ENCODE results near the gene GCNT4. TPM values are rescaled to one million over a fixed set of nuclear protein-coding genes. Genes with fewer than 3 reads are reported as not detected.

Gene GCNT4
- total and polyA plus RNA-seq, 2 donors (not counting 1 experiment from before 2014, with no cell fraction given): 3.6 to 14.6 TPM

DNA sequence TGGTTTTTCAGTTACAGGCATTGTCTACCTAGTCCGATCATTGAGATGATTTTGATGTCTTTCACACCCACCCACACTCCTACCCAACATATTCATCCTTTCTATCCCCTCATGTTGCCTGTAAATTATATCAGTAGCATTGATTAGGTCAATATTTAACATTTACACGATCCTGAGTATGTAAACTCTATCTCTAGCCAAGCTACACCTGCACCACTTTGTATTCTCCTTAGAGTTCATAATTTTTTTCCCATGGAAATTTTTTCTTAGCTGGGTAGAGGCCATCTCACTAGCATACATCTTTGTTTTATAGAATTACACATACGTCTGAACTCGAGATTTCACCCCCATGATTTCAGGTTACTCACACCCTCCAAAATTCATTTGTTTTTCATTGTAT is 30.6 kb downstream of the GCNT4 start:
- H3K4me3 ChIP-seq (replicated peaks in 1 of 4; ENCODE audit: control extremely low read depth in 1 of 4, insufficient read depth in 1 of 4, low read depth in 3 of 4, low read length in 4 of 4): no peak overlapping the region
- H3K27me3 ChIP-seq (ENCODE audit: control insufficient read depth, insufficient read depth, low read length): no peaks in the 10 kb centered on the region
- DNase-seq (ENCODE audit: low read depth in 2 of 2): no peak
- H3K79me2 ChIP-seq (ENCODE audit: control insufficient read depth, insufficient read depth, low read length): no peaks in the 10 kb centered on the region
- TF ChIP-seq, protein P1, sequence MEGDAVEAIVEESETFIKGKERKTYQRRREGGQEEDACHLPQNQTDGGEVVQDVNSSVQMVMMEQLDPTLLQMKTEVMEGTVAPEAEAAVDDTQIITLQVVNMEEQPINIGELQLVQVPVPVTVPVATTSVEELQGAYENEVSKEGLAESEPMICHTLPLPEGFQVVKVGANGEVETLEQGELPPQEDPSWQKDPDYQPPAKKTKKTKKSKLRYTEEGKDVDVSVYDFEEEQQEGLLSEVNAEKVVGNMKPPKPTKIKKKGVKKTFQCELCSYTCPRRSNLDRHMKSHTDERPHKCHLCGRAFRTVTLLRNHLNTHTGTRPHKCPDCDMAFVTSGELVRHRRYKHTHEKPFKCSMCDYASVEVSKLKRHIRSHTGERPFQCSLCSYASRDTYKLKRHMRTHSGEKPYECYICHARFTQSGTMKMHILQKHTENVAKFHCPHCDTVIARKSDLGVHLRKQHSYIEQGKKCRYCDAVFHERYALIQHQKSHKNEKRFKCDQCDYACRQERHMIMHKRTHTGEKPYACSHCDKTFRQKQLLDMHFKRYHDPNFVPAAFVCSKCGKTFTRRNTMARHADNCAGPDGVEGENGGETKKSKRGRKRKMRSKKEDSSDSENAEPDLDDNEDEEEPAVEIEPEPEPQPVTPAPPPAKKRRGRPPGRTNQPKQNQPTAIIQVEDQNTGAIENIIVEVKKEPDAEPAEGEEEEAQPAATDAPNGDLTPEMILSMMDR (conservative IDR thresholded peaks at IDR 0.05 in 1 of 2, IDR thresholded peaks at IDR 0.05 in 1 of 2; ENCODE audit: low read depth in 1 of 2, low read length in 2 of 2): no peak
- no peak for TF ChIP-seq EZH2 (IDR thresholded peaks at IDR 0.05; ENCODE audit: low read length, missing control alignments)
- no peaks in the 10 kb centered on the region for H3K36me3 ChIP-seq (ENCODE audit: control insufficient read depth, insufficient read depth, low read length)
- no peak overlapping the region for H2AFZ ChIP-seq (ENCODE audit: low read length)
- no peaks in the 10 kb centered on the region for H3K4me1 ChIP-seq (ENCODE audit: control insufficient read depth, extremely low read depth, insufficient read depth, low read length)
- H3K9ac ChIP-seq (ENCODE audit: insufficient read depth, low read length): no peak overlapping the region
- H4K20me1 ChIP-seq (ENCODE audit: control insufficient read depth, extremely low read depth, insufficient read depth, low read length): no peaks in the 10 kb centered on the region
- no peaks in the 10 kb centered on the region for H3K9me3 ChIP-seq (ENCODE audit: control insufficient read depth, insufficient read depth, low read depth, low read length)
- H3K27ac ChIP-seq (ENCODE audit: insufficient read depth, low read length): no peak overlapping the region
- no peak overlapping the region for H3K4me2 ChIP-seq (ENCODE audit: extremely low read depth, insufficient read depth, low read length)

DNA sequence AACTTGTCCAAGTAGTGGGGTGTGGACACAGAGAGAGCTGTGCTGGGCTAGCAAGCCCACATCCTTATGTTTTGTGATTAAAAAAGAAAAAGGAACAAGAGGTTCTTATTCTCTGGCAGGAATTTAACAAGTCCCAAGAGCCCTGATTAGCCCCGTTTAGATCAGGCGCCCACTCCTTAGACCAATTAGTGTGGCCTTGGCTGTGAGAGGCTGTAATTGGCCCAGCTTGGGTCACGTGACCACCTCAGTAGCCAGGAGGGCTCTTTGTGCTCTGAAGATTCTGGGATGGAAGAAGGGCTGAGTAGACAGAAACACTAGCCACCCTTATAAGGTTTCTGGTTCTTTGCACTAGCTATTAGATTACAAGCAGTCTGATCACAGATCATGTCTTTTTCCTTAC is 31.1 kb downstream of the GCNT4 start:
- no peak overlapping the region for H3K4me2 ChIP-seq (ENCODE audit: extremely low read depth, insufficient read depth, low read length)
- no peaks in the 10 kb centered on the region for H3K27me3 ChIP-seq (ENCODE audit: control insufficient read depth, insufficient read depth, low read length)
- H2AFZ ChIP-seq (ENCODE audit: low read length): no peak overlapping the region
- no peaks in the 10 kb centered on the region for H3K9me3 ChIP-seq (ENCODE audit: control insufficient read depth, insufficient read depth, low read depth, low read length)
- no peaks in the 10 kb centered on the region for H4K20me1 ChIP-seq (ENCODE audit: control insufficient read depth, extremely low read depth, insufficient read depth, low read length)
- DNase-seq (ENCODE audit: low read depth in 2 of 2): no peak
- H3K27ac ChIP-seq (ENCODE audit: insufficient read depth, low read length): no peak overlapping the region
- no peak overlapping the region for H3K4me3 ChIP-seq (replicated peaks in 1 of 4; ENCODE audit: control extremely low read depth in 1 of 4, insufficient read depth in 1 of 4, low read depth in 3 of 4, low read length in 4 of 4)
- H3K36me3 ChIP-seq (ENCODE audit: control insufficient read depth, insufficient read depth, low read length): no peaks in the 10 kb centered on the region
- TF ChIP-seq, protein P1 (conservative IDR thresholded peaks at IDR 0.05 in 1 of 2, IDR thresholded peaks at IDR 0.05 in 1 of 2; ENCODE audit: low read depth in 1 of 2, low read length in 2 of 2): no peak
- no peak for TF ChIP-seq EZH2 (IDR thresholded peaks at IDR 0.05; ENCODE audit: low read length, missing control alignments)
- no peak overlapping the region for H3K9ac ChIP-seq (ENCODE audit: insufficient read depth, low read length)
- no peaks in the 10 kb centered on the region for H3K79me2 ChIP-seq (ENCODE audit: control insufficient read depth, insufficient read depth, low read length)
- H3K4me1 ChIP-seq (ENCODE audit: control insufficient read depth, extremely low read depth, insufficient read depth, low read length): no peaks in the 10 kb centered on the region

DNA sequence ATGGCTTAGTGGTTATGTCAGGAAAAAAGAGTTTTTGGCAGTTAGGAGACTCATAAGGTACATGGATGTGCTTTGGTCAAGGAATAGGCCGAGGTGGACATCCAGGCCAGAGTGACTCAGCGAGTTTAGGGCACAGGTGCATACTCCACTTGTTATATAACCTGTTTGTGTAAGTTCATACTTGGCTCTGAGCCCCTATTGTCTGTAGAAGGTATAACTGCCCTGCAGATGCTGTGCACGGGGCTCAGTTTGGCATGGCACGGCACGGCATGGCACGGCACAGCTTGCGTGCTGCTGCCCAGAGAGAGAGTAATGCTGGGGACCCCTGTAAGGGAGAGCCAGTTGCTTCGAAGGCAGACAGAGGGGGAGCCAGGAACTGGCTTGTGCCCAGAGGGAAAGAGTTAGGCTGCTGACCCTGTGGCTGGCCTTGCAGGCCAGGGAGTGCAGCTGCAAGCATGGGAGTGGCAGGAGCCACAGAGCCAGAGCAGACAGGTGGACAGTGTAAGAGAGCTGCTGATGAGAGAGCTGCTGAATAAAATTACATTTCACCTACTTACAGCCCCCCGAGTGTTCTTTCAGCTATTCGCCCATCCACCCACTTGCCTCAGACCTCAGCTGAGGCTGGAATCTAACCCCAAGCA is 32.2 kb downstream of the GCNT4 start:
- TF ChIP-seq, protein P1 (conservative IDR thresholded peaks at IDR 0.05 in 1 of 2, IDR thresholded peaks at IDR 0.05 in 1 of 2; ENCODE audit: low read depth in 1 of 2, low read length in 2 of 2): no peak
- TF ChIP-seq EZH2 (IDR thresholded peaks at IDR 0.05; ENCODE audit: low read length, missing control alignments): no peak
- Histone ChIP-seq H3K36me3 (ENCODE audit: control insufficient read depth, insufficient read depth, low read length) (no peaks in the 10 kb centered on the region), H3K9me3 (ENCODE audit: control insufficient read depth, insufficient read depth, low read depth, low read length) (no peaks in the 10 kb centered on the region), H3K4me1 (ENCODE audit: control insufficient read depth, extremely low read depth, insufficient read depth, low read length) (no peaks in the 10 kb centered on the region), H3K4me2 (ENCODE audit: extremely low read depth, insufficient read depth, low read length) (no peak overlapping the region), H3K4me3 (replicated peaks in 1 of 4; ENCODE audit: control extremely low read depth in 1 of 4, insufficient read depth in 1 of 4, low read depth in 3 of 4, low read length in 4 of 4) (no peak overlapping the region), H2AFZ (ENCODE audit: low read length) (no peak overlapping the region), H4K20me1 (ENCODE audit: control insufficient read depth, extremely low read depth, insufficient read depth, low read length) (no peaks in the 10 kb centered on the region), H3K27me3 (ENCODE audit: control insufficient read depth, insufficient read depth, low read length) (no peaks in the 10 kb centered on the region), H3K9ac (ENCODE audit: insufficient read depth, low read length) (no peak overlapping the region), H3K27ac (ENCODE audit: insufficient read depth, low read length) (no peak overlapping the region), H3K79me2 (ENCODE audit: control insufficient read depth, insufficient read depth, low read length) (no peaks in the 10 kb centered on the region)
- no peak for DNase-seq (ENCODE audit: low read depth in 2 of 2)
